Parathyroid adenoma (tissue), 2 donors: ENCODE measurements around the gene RHBDD3.

Source experiments
- H2AFZ ChIP-seq: fragments of 300-600 bp; sonication (generic); one replicate; pipeline ENCODE4 v1.7.0; 2017; ENCODE audit warnings: antibody characterized with exemption, mild to moderate bottlenecking
- H3K27ac ChIP-seq: fragments of 300-600 bp; sonication (generic); one replicate; pipeline ENCODE4 v1.7.0; 2017
- H3K27me3 ChIP-seq: fragments of 300-600 bp; sonication (generic); one replicate; pipeline ENCODE4 v1.7.0; 2017; ENCODE audit warnings: low read length; ENCODE audit not compliant: control insufficient read depth, insufficient read depth
- H3K36me3 ChIP-seq: fragments of 300-600 bp; sonication (generic); one replicate; pipeline ENCODE4 v1.7.0; 2017; ENCODE audit warnings: low read length; ENCODE audit not compliant: control insufficient read depth, insufficient read depth
- H3K4me1 ChIP-seq: fragments of 300-600 bp; sonication (generic); one replicate; pipeline ENCODE4 v1.7.0; 2017; ENCODE audit warnings: control low read depth
- H3K4me2 ChIP-seq: fragments of 300-600 bp; sonication (generic); one replicate; pipeline ENCODE4 v1.7.0; 2017; ENCODE audit warnings: low read length
- H3K4me3 ChIP-seq: fragments of 300-600 bp; sonication (generic); one replicate; pipeline ENCODE4 v1.7.0; 2017; ENCODE audit warnings: low read depth, low read length
- H3K79me2 ChIP-seq: fragments of 300-600 bp; sonication (generic); one replicate; pipeline ENCODE4 v1.7.0; 2017; ENCODE audit warnings: control low read depth
- H3K9ac ChIP-seq: fragments of 300-600 bp; sonication (generic); one replicate; pipeline ENCODE4 v1.7.0; 2017; ENCODE audit warnings: mild to moderate bottlenecking
- H3K9me3 ChIP-seq: fragments of 300-600 bp; sonication (generic); one replicate; pipeline ENCODE4 v1.7.0; 2017; ENCODE audit warnings: low read length; ENCODE audit not compliant: control insufficient read depth
- TF ChIP-seq, protein P1 (sequence below): fragments of 300-600 bp; sonication (generic); IDR thresholded peaks from one replicate; pipeline ENCODE4 v1.7.0; 2017; ENCODE audit warnings: antibody characterized with exemption, mild to moderate bottlenecking
- donor health status: primary hyperparathyroidism.

The RHBDD3 gene

DNA sequence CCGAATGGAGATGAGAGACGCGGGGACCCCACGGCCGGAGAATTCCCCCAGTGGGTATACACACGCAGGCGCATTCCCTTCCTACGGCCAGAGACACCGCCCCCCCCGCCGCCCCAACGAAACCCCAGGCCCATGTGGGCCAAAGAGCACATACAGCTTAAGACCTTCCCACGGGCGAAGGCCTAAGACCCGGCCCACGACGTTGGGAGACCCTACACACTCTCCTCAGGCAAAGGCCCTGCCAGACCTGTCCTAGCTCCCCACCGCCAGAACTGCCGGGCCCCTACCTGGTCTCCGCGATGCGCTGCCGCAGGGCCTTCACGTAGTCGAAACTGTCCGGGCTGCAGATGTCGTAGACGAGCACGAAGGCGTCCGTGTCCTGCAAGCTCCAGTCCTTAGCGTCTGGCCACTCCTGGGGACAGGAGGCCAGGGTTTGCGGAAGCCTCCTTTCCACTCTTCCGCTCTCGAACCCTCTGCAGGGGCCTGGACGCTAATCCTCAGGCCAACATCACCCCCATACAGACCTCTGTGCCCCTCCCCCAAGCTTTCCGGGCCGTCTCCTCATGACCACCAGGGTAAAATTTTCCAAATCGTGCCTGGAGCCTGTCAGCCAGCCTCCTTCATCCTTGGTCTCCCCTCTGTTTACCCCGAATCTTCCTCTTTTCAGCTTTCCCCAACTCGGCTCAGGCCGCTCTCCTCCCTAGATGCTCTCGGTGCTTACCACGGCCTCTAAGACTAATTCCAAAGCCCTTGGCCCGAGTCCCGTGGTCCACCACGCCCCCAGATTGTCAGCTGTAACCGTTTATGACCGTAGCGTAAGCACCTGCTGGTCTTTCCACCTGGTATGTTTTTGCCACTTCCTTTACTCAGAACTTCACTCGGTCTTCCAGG is 46.0 kb upstream of the RHBDD3 start:
- TF ChIP-seq, protein P1, sequence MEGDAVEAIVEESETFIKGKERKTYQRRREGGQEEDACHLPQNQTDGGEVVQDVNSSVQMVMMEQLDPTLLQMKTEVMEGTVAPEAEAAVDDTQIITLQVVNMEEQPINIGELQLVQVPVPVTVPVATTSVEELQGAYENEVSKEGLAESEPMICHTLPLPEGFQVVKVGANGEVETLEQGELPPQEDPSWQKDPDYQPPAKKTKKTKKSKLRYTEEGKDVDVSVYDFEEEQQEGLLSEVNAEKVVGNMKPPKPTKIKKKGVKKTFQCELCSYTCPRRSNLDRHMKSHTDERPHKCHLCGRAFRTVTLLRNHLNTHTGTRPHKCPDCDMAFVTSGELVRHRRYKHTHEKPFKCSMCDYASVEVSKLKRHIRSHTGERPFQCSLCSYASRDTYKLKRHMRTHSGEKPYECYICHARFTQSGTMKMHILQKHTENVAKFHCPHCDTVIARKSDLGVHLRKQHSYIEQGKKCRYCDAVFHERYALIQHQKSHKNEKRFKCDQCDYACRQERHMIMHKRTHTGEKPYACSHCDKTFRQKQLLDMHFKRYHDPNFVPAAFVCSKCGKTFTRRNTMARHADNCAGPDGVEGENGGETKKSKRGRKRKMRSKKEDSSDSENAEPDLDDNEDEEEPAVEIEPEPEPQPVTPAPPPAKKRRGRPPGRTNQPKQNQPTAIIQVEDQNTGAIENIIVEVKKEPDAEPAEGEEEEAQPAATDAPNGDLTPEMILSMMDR, result no peak
- no peak overlapping the region for H2AFZ ChIP-seq
- no peak overlapping the region for H3K9ac ChIP-seq
- H3K27me3 ChIP-seq, result peaks cover 12% of the 10 kb centered on the region
- H3K36me3 ChIP-seq, result no peaks in the 10 kb centered on the region
- no peak overlapping the region for H3K27ac ChIP-seq
- H3K4me3 ChIP-seq, result no peak overlapping the region
- H3K79me2 ChIP-seq, result no peaks in the 10 kb centered on the region
- no peaks in the 10 kb centered on the region for H3K9me3 ChIP-seq
- H3K4me1 ChIP-seq, result no peaks in the 10 kb centered on the region
- peak overlapping the region; percentile 6 for H3K4me2 ChIP-seq

GRCh38 chr22:29313126-29313575 is 45.4 kb upstream of the RHBDD3 start:
- no peaks in the 10 kb centered on the region for H3K9me3 ChIP-seq

DNA sequence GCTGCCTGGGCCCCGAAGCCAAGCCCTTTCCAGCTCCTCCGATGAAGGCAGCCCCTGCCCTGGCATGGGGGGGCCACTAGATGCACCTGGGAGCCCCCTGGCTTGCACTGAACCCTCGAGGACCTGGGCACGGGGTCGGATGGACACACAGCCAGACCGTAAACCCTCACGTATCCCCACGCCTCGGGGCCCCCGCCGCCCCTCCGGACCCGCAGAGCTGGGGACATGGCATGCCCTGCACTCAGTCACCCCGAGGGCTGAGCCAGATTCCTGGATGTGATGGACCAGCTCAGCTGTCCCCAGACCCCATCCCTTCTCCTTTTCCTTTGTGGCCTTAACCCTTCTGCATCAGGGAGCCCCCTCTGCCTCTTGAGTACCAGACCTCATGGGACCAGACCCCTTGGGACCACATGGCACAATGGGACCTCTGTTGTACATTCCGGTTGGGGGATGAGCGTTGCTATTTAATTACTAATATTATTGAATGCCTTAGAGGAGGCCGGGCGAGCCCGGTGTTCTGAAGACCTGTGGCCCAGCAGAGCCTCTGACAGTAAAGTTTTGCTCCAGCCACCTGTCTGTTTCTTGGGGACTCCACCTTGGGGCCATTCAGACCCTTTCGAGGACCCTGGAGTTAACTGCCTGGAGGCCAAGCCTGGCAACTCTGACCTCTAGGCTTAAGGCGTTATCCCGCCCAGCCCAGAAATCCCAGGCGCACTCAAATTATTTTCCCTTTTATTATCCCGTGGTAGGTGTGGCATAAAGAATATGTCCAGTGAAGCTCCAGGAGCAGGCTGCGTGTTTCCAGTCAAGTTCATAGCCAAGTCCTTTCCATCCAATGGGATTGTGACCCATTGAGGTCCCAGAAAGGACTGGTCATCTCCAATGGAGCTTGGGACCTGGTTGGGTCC is 44.7 kb upstream of the RHBDD3 start:
- no peak overlapping the region for H3K4me2 ChIP-seq
- H3K36me3 ChIP-seq, result no peaks in the 10 kb centered on the region
- H3K9ac ChIP-seq, result no peak overlapping the region
- no peak overlapping the region for H3K4me3 ChIP-seq
- no peak overlapping the region for H3K27ac ChIP-seq
- no peaks in the 10 kb centered on the region for H3K79me2 ChIP-seq
- no peaks in the 10 kb centered on the region for H3K4me1 ChIP-seq
- H3K27me3 ChIP-seq, result peaks cover 12% of the 10 kb centered on the region
- TF ChIP-seq, protein P1, result no peak
- H2AFZ ChIP-seq, result no peak overlapping the region
- H3K9me3 ChIP-seq, result no peaks in the 10 kb centered on the region

More at GRCh38 chr22:29313126-29313575, 45.4 kb upstream of the RHBDD3 start:
- no peaks in the 10 kb centered on the region for H3K79me2 ChIP-seq
- TF ChIP-seq, protein P1, result no peak
- H3K9ac ChIP-seq, result no peak overlapping the region
- H3K27me3 ChIP-seq, result peaks cover 12% of the 10 kb centered on the region
- H3K27ac ChIP-seq, result no peak overlapping the region
- H2AFZ ChIP-seq, result no peak overlapping the region
- no peak overlapping the region for H3K4me3 ChIP-seq
- no peaks in the 10 kb centered on the region for H3K36me3 ChIP-seq
- no peaks in the 10 kb centered on the region for H3K4me1 ChIP-seq
- no peak overlapping the region for H3K4me2 ChIP-seq

GRCh38 chr22:29311464-29312217 is 43.9 kb upstream of the RHBDD3 start:
- H3K9me3 ChIP-seq, result no peaks in the 10 kb centered on the region
- TF ChIP-seq, protein P1, result no peak
- no peak overlapping the region for H3K4me2 ChIP-seq
- H3K27ac ChIP-seq, result no peak overlapping the region
- no peaks in the 10 kb centered on the region for H3K4me1 ChIP-seq
- peaks cover 12% of the 10 kb centered on the region for H3K27me3 ChIP-seq
- H3K79me2 ChIP-seq, result no peaks in the 10 kb centered on the region
- no peak overlapping the region for H3K9ac ChIP-seq
- no peaks in the 10 kb centered on the region for H3K36me3 ChIP-seq
- H2AFZ ChIP-seq, result no peak overlapping the region
- no peak overlapping the region for H3K4me3 ChIP-seq
